ENCODE measurements around the gene MED28.

GRCh38 chr4:17642398-17642783 lies 27.9 kb downstream of the MED28 start:
- no peak for TF ChIP-seq CTCF (IDR thresholded peaks at IDR 0.05; ENCODE audit: poor library complexity, severe bottlenecking)
- no peak for TF ChIP-seq POLR2AphosphoS5 (IDR thresholded peaks at IDR 0.05)
- TF ChIP-seq RAD21 (conservative IDR thresholded peaks at IDR 0.05), result no peak
- no peak for TF ChIP-seq MXI1 (conservative IDR thresholded peaks at IDR 0.05; ENCODE audit: poor library complexity, severe bottlenecking)
- no peak for TF ChIP-seq EP300 (conservative IDR thresholded peaks at IDR 0.05; ENCODE audit: poor library complexity, severe bottlenecking)
- TF ChIP-seq EZH2 (IDR thresholded peaks at IDR 0.05; ENCODE audit: borderline replicate concordance, insufficient read depth, low read length, poor library complexity, severe bottlenecking), result no peak
- no peak for TF ChIP-seq TAF1 (IDR thresholded peaks at IDR 0.05; ENCODE audit: low read depth)
- TF ChIP-seq REST (IDR thresholded peaks at IDR 0.05; ENCODE audit: borderline replicate concordance), result no peak
